GM19463 (cell line): Measurements from ENCODE around the gene NRTN.

ENCODE experiments used
- ATAC-seq: cut with Tn5 transposase; IDR thresholded peaks from one replicate; pipeline ENCODE4 v1.9.1; 2021; ENCODE audit warnings: mild to moderate bottlenecking, moderate library complexity; ENCODE audit not compliant: unreplicated experiment

Gene NRTN

GRCh38 chr19:5789886-5790558, 14.8 kb upstream of the NRTN start:
- ATAC-seq = no peak

- peak; percentile 92 for ATAC-seq
Observed at GRCh38 chr19:5790559-5791520, 14.0 kb upstream of the NRTN start, which contains the start of gene DUS3L. TSS of gene DUS3L (minus strand) at chr19:5791163. CDS start at chr19:5791141, 22 bp downstream.

GRCh38 chr19:5792224-5792623, 12.6 kb upstream of the NRTN start:
- no peak for ATAC-seq

GRCh38 chr19:5793188-5793587, 11.7 kb upstream of the NRTN start:
- no peak for ATAC-seq

- no peak for ATAC-seq
Observed at GRCh38 chr19:5795382-5795919, 9.4 kb upstream of the NRTN start.

GRCh38 chr19:5798244-5798643, 6.6 kb upstream of the NRTN start:
- ATAC-seq = no peak

GRCh38 chr19:5799247-5800241, 5.3 kb upstream of the NRTN start:
- ATAC-seq = no peak

- ATAC-seq = no peak
Observed at GRCh38 chr19:5800361-5801270, 4.3 kb upstream of the NRTN start.

GRCh38 chr19:5801796-5802619, 2.9 kb upstream of the NRTN start:
- ATAC-seq = no peak

GRCh38 chr19:5803441-5803751, 1.5 kb upstream of the NRTN start:
- no peak for ATAC-seq

GRCh38 chr19:5803752-5804515, 933 bp upstream of the NRTN start:
- ATAC-seq = peak; percentile 85

GRCh38 chr19:5805462-5806132, 730 bp downstream of the NRTN start:
- no peak for ATAC-seq

GRCh38 chr19:5806133-5806489, 1.2 kb downstream of the NRTN start:
- ATAC-seq = no peak

GRCh38 chr19:5806905-5807304, 2.0 kb downstream of the NRTN start:
- ATAC-seq = no peak

- no peak for ATAC-seq
Observed at GRCh38 chr19:5808120-5808816, 3.4 kb downstream of the NRTN start.

- no peak for ATAC-seq
Observed at GRCh38 chr19:5809053-5809452, 4.2 kb downstream of the NRTN start.

GRCh38 chr19:5809469-5809868, 4.6 kb downstream of the NRTN start:
- ATAC-seq = no peak
